Activated CD4-positive, alpha-beta memory T cell treated with anti-CD3 and anti-CD28 coated beads, Interleukin-2, amount 10 ng/mL, durations not matched to agents 7 days and 5 days (primary cell): Measurements from ENCODE around the gene MRPL14. TPM values are rescaled to one million over a fixed set of nuclear protein-coding genes. Genes with fewer than 3 reads are reported as not detected.
A peak's percentile ranks its signal among the peaks of the same experiment; 100 is the strongest.

Experiments
- CTCF ChIA-PET: fragments of 350-600 bp; sonication (Branson Sonifier 250); formaldehyde crosslinking; loops from one replicate; lab custom pipeline; 2021; ENCODE audit warnings: antibody characterized with exemption, inconsistent platforms; lab: Charles Lee
- POLR2A ChIA-PET: fragments of 350-600 bp; sonication (Branson Sonifier 250); formaldehyde crosslinking; loops from one replicate; lab custom pipeline; 2021; ENCODE audit warnings: antibody characterized with exemption; lab: Charles Lee
- DNase-seq: peaks from one replicate; pipeline ENCODE4 v3.0.0-alpha.2; 2020
- H3K27ac Mint-ChIP-seq: one replicate; pipeline ENCODE4 v1.8.0; 2021; ENCODE audit warnings: mild to moderate bottlenecking, mixed read lengths
- H3K27me3 Mint-ChIP-seq: one replicate; pipeline ENCODE4 v1.8.0; 2021; ENCODE audit warnings: mixed read lengths
- H3K36me3 Mint-ChIP-seq: one replicate; pipeline ENCODE4 v1.8.0; 2021; ENCODE audit warnings: low read depth, mixed read lengths
- H3K4me1 Mint-ChIP-seq: one replicate; pipeline ENCODE4 v1.8.0; 2021; ENCODE audit warnings: mixed read lengths
- H3K4me3 Mint-ChIP-seq: one replicate; pipeline ENCODE4 v1.8.0; 2021; ENCODE audit warnings: mild to moderate bottlenecking, mixed read lengths
- H3K9me3 Mint-ChIP-seq: one replicate; pipeline ENCODE4 v1.8.0; 2021; ENCODE audit warnings: mixed read lengths
- total RNA-seq, 2 experiments: library from RNA; stranded (reverse); gene quantifications; one replicate each; pipeline ENCODE4 v1.2.3, GENCODE V29; 2021

The MRPL14 gene
- total RNA-seq = 10 to 100 TPM; 36.0 to 39.0 TPM

GRCh38 chr6:44127186-44128019 is at the start of gene MRPL14, which contains the start of gene TMEM63B:
Gene MRPL14, minus strand, starts transcription at chr6:44127452. Its CDS starts 10,841 bp downstream, at chr6:44116611.
Gene TMEM63B, plus strand, starts transcription at chr6:44127554. Its CDS starts 7,031 bp downstream, at chr6:44134585.
- DNase-seq = peak; percentile 90
- peaks cover 23% of the 10 kb centered on the region for H3K36me3 Mint-ChIP-seq
- H3K27ac Mint-ChIP-seq = peak within 1 kb of the TSS; percentile 83
- H3K4me3 Mint-ChIP-seq = peak within 1 kb of the TSS; percentile 91
- ChIA-PET CTCF (no interaction called here), POLR2A (interaction anchor here (3.2 kb wide), 1 partner anchor 119 kb away, joined by 11 read pairs; the partner anchor contains the start of gene HSP90AB1)
- H3K4me1 Mint-ChIP-seq = peaks cover 47% of the 10 kb centered on the region
- no peaks in the 10 kb centered on the region for H3K9me3 Mint-ChIP-seq
- no peaks in the 10 kb centered on the region for H3K27me3 Mint-ChIP-seq

GRCh38 chr6:44176130-44176761 is 49.0 kb upstream of the MRPL14 start:
- H3K4me1 Mint-ChIP-seq = peaks cover 17% of the 10 kb centered on the region
- peaks cover 15% of the 10 kb centered on the region for H3K27me3 Mint-ChIP-seq
- POLR2A ChIA-PET = interaction anchor here (1.8 kb wide), 1 partner anchor 48 kb away, joined by 4 read pairs; no protein-coding TSS in a partner anchor
- no peak overlapping the region for H3K4me3 Mint-ChIP-seq
- H3K27ac Mint-ChIP-seq = no peak overlapping the region
- no peaks in the 10 kb centered on the region for H3K9me3 Mint-ChIP-seq
- DNase-seq = no peak
- CTCF ChIA-PET = no interaction called here
- no peaks in the 10 kb centered on the region for H3K36me3 Mint-ChIP-seq

GRCh38 chr6:44172731-44173500 is 45.7 kb upstream of the MRPL14 start:
- Mint-ChIP-seq H3K27ac (no peak overlapping the region), H3K4me1 (peaks cover 17% of the 10 kb centered on the region), H3K27me3 (peaks cover 28% of the 10 kb centered on the region), H3K9me3 (no peaks in the 10 kb centered on the region), H3K36me3 (no peaks in the 10 kb centered on the region), H3K4me3 (no peak overlapping the region)
- CTCF ChIA-PET = interaction anchor here (0.6 to 2.0 kb wide), 18 partner anchors 11 to 171 kb away, joined by 3 to 10 read pairs (median 5); partner anchors contain the start of gene AARS2
- POLR2A ChIA-PET = no interaction called here
- peak; percentile 81 for DNase-seq

- Mint-ChIP-seq H3K4me3 (no peak overlapping the region), H3K27ac (no peak overlapping the region), H3K27me3 (peaks cover 29% of the 10 kb centered on the region), H3K4me1 (peaks cover 12% of the 10 kb centered on the region), H3K36me3 (no peaks in the 10 kb centered on the region), H3K9me3 (no peaks in the 10 kb centered on the region)
- no peak for DNase-seq
- ChIA-PET POLR2A (no interaction called here), CTCF (interaction anchor here (0.7 to 2.0 kb wide), 16 partner anchors 10 to 714 kb away, joined by 3 to 10 read pairs (median 5); no protein-coding TSS in a partner anchor)
These were observed 44.8 kb upstream of the MRPL14 start for GRCh38 chr6:44171899-44172546.

GRCh38 chr6:44169886-44170570 is 42.8 kb upstream of the MRPL14 start:
- ChIA-PET POLR2A (interaction anchor here (1.3 to 1.5 kb wide), 2 partner anchors 72 to 78 kb away, joined by 3 to 4 read pairs; no protein-coding TSS in a partner anchor), CTCF (interaction anchor here (1.5 kb wide), 1 partner anchor 168 kb away, joined by 3 read pairs; no protein-coding TSS in a partner anchor)
- Mint-ChIP-seq H3K36me3 (no peaks in the 10 kb centered on the region), H3K4me1 (peaks cover 3% of the 10 kb centered on the region), H3K4me3 (no peak overlapping the region), H3K27ac (no peak overlapping the region), H3K27me3 (peaks cover 44% of the 10 kb centered on the region), H3K9me3 (no peaks in the 10 kb centered on the region)
- DNase-seq = no peak

- Mint-ChIP-seq H3K27me3 (peaks cover 45% of the 10 kb centered on the region), H3K9me3 (no peaks in the 10 kb centered on the region), H3K4me3 (no peak overlapping the region), H3K27ac (no peak overlapping the region), H3K4me1 (peaks cover 3% of the 10 kb centered on the region), H3K36me3 (no peaks in the 10 kb centered on the region)
- no peak for DNase-seq
- ChIA-PET CTCF (interaction anchor here (0.9 to 1.5 kb wide), 3 partner anchors 52 to 169 kb away, joined by 3 read pairs; no protein-coding TSS in a partner anchor), POLR2A (interaction anchor here (1.3 to 1.5 kb wide), 2 partner anchors 73 to 78 kb away, joined by 3 to 4 read pairs; no protein-coding TSS in a partner anchor)
These were observed 41.9 kb upstream of the MRPL14 start for GRCh38 chr6:44169154-44169553.

GRCh38 chr6:44167567-44167966 is 40.3 kb upstream of the MRPL14 start:
- peaks cover 50% of the 10 kb centered on the region for H3K27me3 Mint-ChIP-seq
- POLR2A ChIA-PET = no interaction called here

GRCh38 chr6:44166591-44167184 is 39.4 kb upstream of the MRPL14 start:
- no peak overlapping the region for H3K4me3 Mint-ChIP-seq
- H3K9me3 Mint-ChIP-seq = no peaks in the 10 kb centered on the region
- POLR2A ChIA-PET = no interaction called here
- no peaks in the 10 kb centered on the region for H3K36me3 Mint-ChIP-seq
- DNase-seq = no peak
- CTCF ChIA-PET = no interaction called here
- H3K27me3 Mint-ChIP-seq = peaks cover 46% of the 10 kb centered on the region
- no peak overlapping the region for H3K27ac Mint-ChIP-seq
- peaks cover 2% of the 10 kb centered on the region for H3K4me1 Mint-ChIP-seq

More at GRCh38 chr6:44167567-44167966, 40.3 kb upstream of the MRPL14 start:
- no peaks in the 10 kb centered on the region for H3K9me3 Mint-ChIP-seq
- H3K4me1 Mint-ChIP-seq = peaks cover 3% of the 10 kb centered on the region
- CTCF ChIA-PET = no interaction called here
- H3K4me3 Mint-ChIP-seq = no peak overlapping the region
- no peaks in the 10 kb centered on the region for H3K36me3 Mint-ChIP-seq
- no peak overlapping the region for H3K27ac Mint-ChIP-seq
- no peak for DNase-seq

GRCh38 chr6:44166116-44166515 is 38.9 kb upstream of the MRPL14 start:
- H3K27me3 Mint-ChIP-seq = peaks cover 46% of the 10 kb centered on the region
- H3K4me3 Mint-ChIP-seq = no peak overlapping the region

GRCh38 chr6:44162876-44163625 is 35.8 kb upstream of the MRPL14 start:
- no peak overlapping the region for H3K4me3 Mint-ChIP-seq
- no peak overlapping the region for H3K27ac Mint-ChIP-seq
- peaks cover 4% of the 10 kb centered on the region for H3K4me1 Mint-ChIP-seq
- no peak for DNase-seq
- H3K27me3 Mint-ChIP-seq = peaks cover 34% of the 10 kb centered on the region
- no peaks in the 10 kb centered on the region for H3K36me3 Mint-ChIP-seq
- POLR2A ChIA-PET = interaction anchor here (2.0 kb wide), 1 partner anchor 84 kb away, joined by 5 read pairs; the partner anchor contains the start of gene HSP90AB1
- CTCF ChIA-PET = interaction anchor here (2.7 kb wide), 1 partner anchor 9 kb away, joined by 9 read pairs; no protein-coding TSS in a partner anchor
- H3K9me3 Mint-ChIP-seq = no peaks in the 10 kb centered on the region

More at GRCh38 chr6:44166116-44166515, 38.9 kb upstream of the MRPL14 start:
- no peak for DNase-seq
- CTCF ChIA-PET = no interaction called here
- no peak overlapping the region for H3K27ac Mint-ChIP-seq
- POLR2A ChIA-PET = no interaction called here
- H3K9me3 Mint-ChIP-seq = no peaks in the 10 kb centered on the region
- H3K36me3 Mint-ChIP-seq = no peaks in the 10 kb centered on the region
- H3K4me1 Mint-ChIP-seq = peaks cover 2% of the 10 kb centered on the region
